ENCODE measurements around the gene CDH23. TPM values are rescaled to one million over a fixed set of nuclear protein-coding genes. Genes with fewer than 3 reads are reported as not detected.

The CDH23 gene
- total and polyA plus RNA-seq, 2 experiments from 2014 or later: 0.30 to 1.5 TPM

GRCh38 chr10:71575451-71575850, 178.7 kb downstream of the CDH23 start:
- DNase-seq (ENCODE audit: low spot score): no peak
- 86% methylated on average over 14 of the region's 14 CpGs for WGBS (ENCODE audit: low lambda C conversion rate, missing lambda C conversion rate)
- Histone ChIP-seq H3K4me3 (no peak overlapping the region), H4K20me1 (ENCODE audit: insufficient read depth, poor library complexity, severe bottlenecking) (no peaks in the 10 kb centered on the region), H3K79me2 (no peaks in the 10 kb centered on the region), H3K4me2 (no peak overlapping the region), H3K27me3 (no peaks in the 10 kb centered on the region), H2AFZ (no peak overlapping the region), H3K9me3 (ENCODE audit: low read depth) (no peaks in the 10 kb centered on the region), H3K4me1 (ENCODE audit: insufficient read depth) (no peaks in the 10 kb centered on the region), H3K27ac (no peak overlapping the region), H3K9me2 (replicated peaks; ENCODE audit: insufficient read depth) (no peaks in the 10 kb centered on the region), H3K36me3 (replicated peaks; ENCODE audit: insufficient read depth, low read depth) (no peaks in the 10 kb centered on the region)
- TF ChIP-seq EZH2 (IDR thresholded peaks at IDR 0.05; ENCODE audit: borderline replicate concordance) (no peak), CTCF (IDR thresholded peaks at IDR 0.05; ENCODE audit: poor library complexity) (no peak), EZH2phosphoT487 (IDR thresholded peaks at IDR 0.05; ENCODE audit: low read depth, severe bottlenecking, unreplicated experiment) (no peak)

GRCh38 chr10:71575934-71576801, 179.4 kb downstream of the CDH23 start:
- H3K4me1 ChIP-seq (ENCODE audit: insufficient read depth): no peaks in the 10 kb centered on the region
- no peak for DNase-seq (ENCODE audit: low spot score)
- H3K4me3 ChIP-seq: no peak overlapping the region
- H3K79me2 ChIP-seq: no peaks in the 10 kb centered on the region
- H3K27ac ChIP-seq: no peak overlapping the region
- no peak overlapping the region for H3K4me2 ChIP-seq
- no peaks in the 10 kb centered on the region for H3K36me3 ChIP-seq (replicated peaks; ENCODE audit: insufficient read depth, low read depth)
- H2AFZ ChIP-seq: no peak overlapping the region
- 82% methylated on average over 14 of the region's 16 CpGs for WGBS (ENCODE audit: low lambda C conversion rate, missing lambda C conversion rate)
- no peaks in the 10 kb centered on the region for H4K20me1 ChIP-seq (ENCODE audit: insufficient read depth, poor library complexity, severe bottlenecking)
- no peaks in the 10 kb centered on the region for H3K9me2 ChIP-seq (replicated peaks; ENCODE audit: insufficient read depth)
- TF ChIP-seq CTCF (IDR thresholded peaks at IDR 0.05; ENCODE audit: poor library complexity) (no peak), EZH2phosphoT487 (IDR thresholded peaks at IDR 0.05; ENCODE audit: low read depth, severe bottlenecking, unreplicated experiment) (no peak), EZH2 (IDR thresholded peaks at IDR 0.05; ENCODE audit: borderline replicate concordance) (no peak)
- no peaks in the 10 kb centered on the region for H3K27me3 ChIP-seq
- H3K9me3 ChIP-seq (ENCODE audit: low read depth): no peaks in the 10 kb centered on the region

GRCh38 chr10:71576842-71577241, 180.1 kb downstream of the CDH23 start:
- Histone ChIP-seq H3K27me3 (no peaks in the 10 kb centered on the region), H3K4me2 (no peak overlapping the region), H3K4me1 (ENCODE audit: insufficient read depth) (no peaks in the 10 kb centered on the region), H3K4me3 (no peak overlapping the region), H3K36me3 (replicated peaks; ENCODE audit: insufficient read depth, low read depth) (no peaks in the 10 kb centered on the region), H3K79me2 (no peaks in the 10 kb centered on the region), H4K20me1 (ENCODE audit: insufficient read depth, poor library complexity, severe bottlenecking) (no peaks in the 10 kb centered on the region), H2AFZ (no peak overlapping the region), H3K27ac (no peak overlapping the region), H3K9me2 (replicated peaks; ENCODE audit: insufficient read depth) (no peaks in the 10 kb centered on the region), H3K9me3 (ENCODE audit: low read depth) (no peaks in the 10 kb centered on the region)
- 89% methylated on average over 9 of the region's 9 CpGs for WGBS (ENCODE audit: low lambda C conversion rate, missing lambda C conversion rate)
- TF ChIP-seq EZH2 (IDR thresholded peaks at IDR 0.05; ENCODE audit: borderline replicate concordance) (no peak), EZH2phosphoT487 (IDR thresholded peaks at IDR 0.05; ENCODE audit: low read depth, severe bottlenecking, unreplicated experiment) (no peak), CTCF (IDR thresholded peaks at IDR 0.05; ENCODE audit: poor library complexity) (no peak)
- DNase-seq (ENCODE audit: low spot score): no peak
